ENCODE results near the gene MPPED1. TPM values are rescaled to one million over a fixed set of nuclear protein-coding genes. Genes with fewer than 3 reads are reported as not detected.
A peak's percentile ranks its signal among the peaks of the same experiment; 100 is the strongest.

Gene MPPED1
- total RNA-seq, 6 donors from 2014 or later = not detected

- no peak for ATAC-seq (ENCODE audit: low FRiP score in 2 of 2)
- Histone ChIP-seq H3K27me3 (no peaks in the 10 kb centered on the region), H3K27ac (no peak overlapping the region), H3K9me3 (no peaks in the 10 kb centered on the region), H3K4me1 (no peaks in the 10 kb centered on the region), H3K36me3 (no peaks in the 10 kb centered on the region), H3K4me3 (no peak overlapping the region)
- TF ChIP-seq POLR2AphosphoS5 (IDR thresholded peaks at IDR 0.05) (no peak), POLR2A (IDR thresholded peaks at IDR 0.05) (no peak), EP300 (IDR thresholded peaks at IDR 0.05) (no peak)
- TF ChIP-seq, protein P1, sequence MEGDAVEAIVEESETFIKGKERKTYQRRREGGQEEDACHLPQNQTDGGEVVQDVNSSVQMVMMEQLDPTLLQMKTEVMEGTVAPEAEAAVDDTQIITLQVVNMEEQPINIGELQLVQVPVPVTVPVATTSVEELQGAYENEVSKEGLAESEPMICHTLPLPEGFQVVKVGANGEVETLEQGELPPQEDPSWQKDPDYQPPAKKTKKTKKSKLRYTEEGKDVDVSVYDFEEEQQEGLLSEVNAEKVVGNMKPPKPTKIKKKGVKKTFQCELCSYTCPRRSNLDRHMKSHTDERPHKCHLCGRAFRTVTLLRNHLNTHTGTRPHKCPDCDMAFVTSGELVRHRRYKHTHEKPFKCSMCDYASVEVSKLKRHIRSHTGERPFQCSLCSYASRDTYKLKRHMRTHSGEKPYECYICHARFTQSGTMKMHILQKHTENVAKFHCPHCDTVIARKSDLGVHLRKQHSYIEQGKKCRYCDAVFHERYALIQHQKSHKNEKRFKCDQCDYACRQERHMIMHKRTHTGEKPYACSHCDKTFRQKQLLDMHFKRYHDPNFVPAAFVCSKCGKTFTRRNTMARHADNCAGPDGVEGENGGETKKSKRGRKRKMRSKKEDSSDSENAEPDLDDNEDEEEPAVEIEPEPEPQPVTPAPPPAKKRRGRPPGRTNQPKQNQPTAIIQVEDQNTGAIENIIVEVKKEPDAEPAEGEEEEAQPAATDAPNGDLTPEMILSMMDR (IDR thresholded peaks at IDR 0.05) = no peak
- 79 to 81% methylated on average over 7 to 10 of the region's 10 CpGs for WGBS, 2 donors
- peak in 1 of 2 donors; percentile 48 for DNase-seq
Measured at GRCh38 chr22:43470941-43471585, 59.2 kb downstream of the MPPED1 start.

DNA sequence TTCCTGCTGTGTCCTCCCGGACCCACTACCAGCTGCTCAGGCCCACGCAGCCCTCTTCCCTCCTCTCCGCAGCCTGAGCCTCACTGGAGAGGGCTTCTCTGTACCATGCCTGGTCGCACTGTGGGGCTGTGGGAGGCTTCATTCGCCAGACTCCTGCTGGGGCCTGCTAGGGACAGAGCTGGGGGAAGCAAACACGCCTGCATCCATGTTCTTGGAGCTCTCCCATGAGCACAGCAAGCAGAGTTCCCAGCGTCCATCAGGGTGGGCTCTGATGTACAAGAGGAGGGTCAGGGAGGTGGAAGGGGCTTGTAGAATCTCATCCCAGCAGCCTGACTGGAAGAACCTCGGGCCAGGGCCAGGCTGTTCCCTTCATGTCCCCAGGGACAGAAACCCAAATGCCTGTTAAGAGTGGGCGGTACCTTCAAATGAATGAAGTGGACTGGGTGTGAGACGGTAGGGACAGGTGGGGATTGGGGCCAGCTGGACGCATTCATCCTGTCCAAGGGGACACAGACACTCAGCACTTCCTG is 59.9 kb downstream of the MPPED1 start:
- H3K27ac ChIP-seq = no peak overlapping the region
- no peak overlapping the region for H3K4me3 ChIP-seq
- no peaks in the 10 kb centered on the region for H3K36me3 ChIP-seq
- TF ChIP-seq POLR2A (IDR thresholded peaks at IDR 0.05) = no peak
- no peak for TF ChIP-seq EP300 (IDR thresholded peaks at IDR 0.05)
- TF ChIP-seq, protein P1 (IDR thresholded peaks at IDR 0.05) = no peak
- no peak for TF ChIP-seq POLR2AphosphoS5 (IDR thresholded peaks at IDR 0.05)
- DNase-seq (peak in 1 of 2 donors; percentile 34), ATAC-seq (ENCODE audit: low FRiP score in 2 of 2) (no peak)
- 81 to 82% methylated on average over 7 to 10 of the region's 11 CpGs for WGBS, 2 donors
- no peaks in the 10 kb centered on the region for H3K9me3 ChIP-seq
- H3K4me1 ChIP-seq = no peaks in the 10 kb centered on the region
- H3K27me3 ChIP-seq = no peaks in the 10 kb centered on the region

GRCh38 chr22:43473031-43473430 is 61.2 kb downstream of the MPPED1 start:
- TF ChIP-seq, protein P1 (IDR thresholded peaks at IDR 0.05) = no peak
- TF ChIP-seq EP300 (IDR thresholded peaks at IDR 0.05) (no peak), POLR2A (IDR thresholded peaks at IDR 0.05) (no peak), POLR2AphosphoS5 (IDR thresholded peaks at IDR 0.05) (no peak)
- DNase-seq = no peak
- Histone ChIP-seq H3K4me3 (no peak overlapping the region), H3K27me3 (no peaks in the 10 kb centered on the region), H3K36me3 (no peaks in the 10 kb centered on the region), H3K4me1 (no peaks in the 10 kb centered on the region), H3K9me3 (no peaks in the 10 kb centered on the region), H3K27ac (no peak overlapping the region)
- WGBS, 2 donors = 55 to 75% methylated on average over 4 to 8 of the region's 8 CpGs
- no peak for ATAC-seq (ENCODE audit: low FRiP score in 2 of 2)

DNA sequence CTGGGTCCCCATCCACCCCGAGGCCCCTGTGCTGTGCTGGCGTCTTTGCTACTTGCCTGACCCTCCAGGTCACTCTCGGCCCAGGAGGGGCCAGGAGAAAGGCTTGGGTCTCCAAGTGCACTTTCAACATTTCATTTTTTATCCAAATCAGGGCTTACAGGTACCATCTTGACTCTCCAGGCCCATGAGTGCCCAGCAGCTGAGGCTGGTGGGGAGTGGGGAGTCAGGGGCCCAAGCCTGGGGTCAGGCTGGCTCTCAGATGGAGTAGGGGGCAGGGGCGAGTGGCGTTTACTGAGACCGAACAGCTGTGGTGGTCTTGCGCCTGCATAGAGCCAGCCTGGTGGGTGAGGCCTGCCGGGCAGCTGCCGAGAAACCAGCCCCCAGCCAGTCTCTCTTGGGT is 61.6 kb downstream of the MPPED1 start:
- Histone ChIP-seq H3K4me1 (no peaks in the 10 kb centered on the region), H3K27me3 (no peaks in the 10 kb centered on the region), H3K27ac (no peak overlapping the region), H3K36me3 (no peaks in the 10 kb centered on the region), H3K4me3 (no peak overlapping the region), H3K9me3 (no peaks in the 10 kb centered on the region)
- ATAC-seq (ENCODE audit: low FRiP score in 2 of 2) (no peak), DNase-seq (no peak)
- 80 to 83% methylated on average over 8 to 9 of the region's 9 CpGs for WGBS, 2 donors
- TF ChIP-seq EP300 (IDR thresholded peaks at IDR 0.05) (no peak), POLR2A (IDR thresholded peaks at IDR 0.05) (no peak), POLR2AphosphoS5 (IDR thresholded peaks at IDR 0.05) (no peak)
- TF ChIP-seq, protein P1 (IDR thresholded peaks at IDR 0.05) = no peak

All from upper lobe of left lung (tissue), 6 donors.